ENCODE results near the gene BCL6B. TPM values are rescaled to one million over a fixed set of nuclear protein-coding genes. Genes with fewer than 3 reads are reported as not detected.

Gene BCL6B
- total and polyA plus RNA-seq, 11 donors = 5.9 to 32.8 (median 10.6) TPM

- peaks cover 0 to 75% (median 46%) of the 10 kb centered on the region in 9 donors for H3K36me3 ChIP-seq
- intact Hi-C loops (cut with DNase I) = loop anchor here in 9 of 10 donors (2.0 to 10.0 kb wide), 9 partner anchors 88 to 338 kb away; partner anchors contain the start of genes TEKT1 (in 1 of the 9) and XAF1 (in 1 of the 9)
- WGBS, 4 donors = 92 to 95% (median 93%) methylated on average over 6 of the region's 6 CpGs
Measured at GRCh38 chr17:7002288-7003047, 20.4 kb upstream of the BCL6B start.

GRCh38 chr17:7003745-7004144, 19.1 kb upstream of the BCL6B start:
- Histone ChIP-seq H3K27ac (no peak overlapping the region), H3K36me3 (peaks cover 0 to 71% (median 48%) of the 10 kb centered on the region in 9 donors), H3K4me1 (peaks cover 0 to 6% (median 0%) of the 10 kb centered on the region in 12 donors), H3K4me3 (no peak overlapping the region), H3K9me3 (no peaks in the 10 kb centered on the region), H3K27me3 (no peaks in the 10 kb centered on the region)
- intact Hi-C loops (cut with DNase I) = loop anchor here (1.0 to 10.0 kb wide), 12 partner anchors 89 to 339 kb away; partner anchors contain the start of genes TEKT1 (in 1 of the 10) and XAF1 (in 1 of the 10)
- no peak for TF ChIP-seq POLR2A (IDR thresholded peaks at IDR 0.05)
- TF ChIP-seq CTCF (IDR thresholded peaks at IDR 0.05) = no peak
- DNase-seq (no peak), ATAC-seq (no peak)
- 93 to 97% (median 96%) methylated on average over 2 of the region's 2 CpGs for whole genome bisulfite sequencing, 4 donors

More at GRCh38 chr17:7002288-7003047, 20.4 kb upstream of the BCL6B start:
- no peak for ATAC-seq
- Histone ChIP-seq H3K4me1 (peaks cover 0 to 6% (median 0%) of the 10 kb centered on the region in 12 donors), H3K27ac (no peak overlapping the region), H3K9me3 (no peaks in the 10 kb centered on the region), H3K27me3 (no peaks in the 10 kb centered on the region), H3K4me3 (no peak overlapping the region)
- TF ChIP-seq POLR2A (IDR thresholded peaks at IDR 0.05) (no peak), CTCF (IDR thresholded peaks at IDR 0.05) (no peak)
- no peak for DNase-seq

GRCh38 chr17:7004398-7005253, 18.2 kb upstream of the BCL6B start:
- peak; percentile 16 to 81 (median 72) for ATAC-seq
- peaks cover 0 to 8% (median 0%) of the 10 kb centered on the region in 12 donors for H3K4me1 ChIP-seq

More at GRCh38 chr17:7004398-7005253, 18.2 kb upstream of the BCL6B start:
- WGBS, 4 donors = 88 to 97% (median 93%) methylated on average over 2 of the region's 2 CpGs
- no peak for TF ChIP-seq POLR2A (IDR thresholded peaks at IDR 0.05)
- peak; percentile 58 to 80 (median 72) for TF ChIP-seq CTCF (IDR thresholded peaks at IDR 0.05)
- Histone ChIP-seq H3K27me3 (no peaks in the 10 kb centered on the region), H3K27ac (no peak overlapping the region), H3K36me3 (peaks cover 0 to 64% (median 45%) of the 10 kb centered on the region in 9 donors), H3K9me3 (no peaks in the 10 kb centered on the region), H3K4me3 (no peak overlapping the region)
- no peak for DNase-seq
- intact Hi-C loops (cut with DNase I) = loop anchor here in 9 of 10 donors (1.0 to 10.0 kb wide), 12 partner anchors 90 to 340 kb away; partner anchors contain the start of genes TEKT1 (in 1 of the 9) and XAF1 (in 1 of the 9)

Data from heart left ventricle (tissue), 16 donors.